Spleen (tissue), 7 donors: ENCODE data around the gene TSC22D2.

Source experiments
- POLR2A ChIP-seq, 3 donors: fragments of 450-650 bp; IDR thresholded peaks; one replicate each; pipeline ENCODE4 v1.5.1; 2017; ENCODE audit warnings: antibody characterized with exemption in 3 of 3, mild to moderate bottlenecking in 1 of 3
- POLR2AphosphoS5 ChIP-seq, 3 donors: sonication (generic); formaldehyde crosslinking; IDR thresholded peaks; one replicate each; pipeline ENCODE4 v1.5.1; 2017; ENCODE audit warnings: antibody characterized with exemption in 3 of 3
- TF ChIP-seq, protein P1 (sequence below), 11 experiments: fragments of 200-600 bp in 7 of 11; fragments of 450-650 bp in 4 of 11; sonication (generic) in 4 of 11; IDR thresholded peaks in 8 of 11; conservative IDR thresholded peaks in 3 of 11; 1 replicate in 7 of 11; 2 replicates in 4 of 11; pipeline versions ENCODE4 v1.4.0 to v1.8.0; 2016 to 2021; ENCODE audit warnings: antibody characterized with exemption in 11 of 11, inconsistent platforms in 4 of 11, mild to moderate bottlenecking in 1 of 11
- donor health status: DM: no; HTN: no; CAD: no; lungs with moderate emphysema.
- donor health status: DM: no; HTN: no; CAD: no.
- donor health status: DM: no; HTN: no; CAD: no.

DNA sequence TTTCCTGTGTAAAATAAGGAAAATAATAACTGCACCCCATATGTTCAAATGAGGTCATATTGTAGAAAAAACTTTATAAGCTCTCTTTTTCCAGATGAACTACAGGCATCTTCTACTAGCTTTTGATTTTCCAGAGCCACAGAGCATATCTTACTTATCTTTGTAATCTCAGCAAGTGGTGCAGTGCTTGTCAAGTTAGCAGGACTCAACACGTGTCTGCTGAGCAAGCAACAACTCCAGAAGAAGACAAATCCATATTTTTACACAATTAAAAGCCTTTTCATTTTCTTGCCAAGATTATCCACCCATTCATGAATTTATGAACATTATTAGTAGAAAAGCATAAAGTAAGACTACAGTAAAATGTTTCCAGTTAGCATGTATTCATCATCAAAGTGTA is 14.4 kb upstream of the TSC22D2 start:
- no peak for TF ChIP-seq POLR2A (IDR thresholded peaks at IDR 0.05)
- TF ChIP-seq, protein P1, sequence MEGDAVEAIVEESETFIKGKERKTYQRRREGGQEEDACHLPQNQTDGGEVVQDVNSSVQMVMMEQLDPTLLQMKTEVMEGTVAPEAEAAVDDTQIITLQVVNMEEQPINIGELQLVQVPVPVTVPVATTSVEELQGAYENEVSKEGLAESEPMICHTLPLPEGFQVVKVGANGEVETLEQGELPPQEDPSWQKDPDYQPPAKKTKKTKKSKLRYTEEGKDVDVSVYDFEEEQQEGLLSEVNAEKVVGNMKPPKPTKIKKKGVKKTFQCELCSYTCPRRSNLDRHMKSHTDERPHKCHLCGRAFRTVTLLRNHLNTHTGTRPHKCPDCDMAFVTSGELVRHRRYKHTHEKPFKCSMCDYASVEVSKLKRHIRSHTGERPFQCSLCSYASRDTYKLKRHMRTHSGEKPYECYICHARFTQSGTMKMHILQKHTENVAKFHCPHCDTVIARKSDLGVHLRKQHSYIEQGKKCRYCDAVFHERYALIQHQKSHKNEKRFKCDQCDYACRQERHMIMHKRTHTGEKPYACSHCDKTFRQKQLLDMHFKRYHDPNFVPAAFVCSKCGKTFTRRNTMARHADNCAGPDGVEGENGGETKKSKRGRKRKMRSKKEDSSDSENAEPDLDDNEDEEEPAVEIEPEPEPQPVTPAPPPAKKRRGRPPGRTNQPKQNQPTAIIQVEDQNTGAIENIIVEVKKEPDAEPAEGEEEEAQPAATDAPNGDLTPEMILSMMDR (IDR thresholded peaks at IDR 0.05 in 8 of 11, conservative IDR thresholded peaks at IDR 0.05 in 3 of 11) = no peak
- no peak for TF ChIP-seq POLR2AphosphoS5 (IDR thresholded peaks at IDR 0.05)
